GM19455 (cell line): ENCODE results near the gene AGAP1.

Experiments
- ATAC-seq: cut with Tn5 transposase; IDR thresholded peaks from one replicate; pipeline ENCODE4 v1.9.1; 2021; ENCODE audit not compliant: unreplicated experiment

AGAP1 gene

DNA sequence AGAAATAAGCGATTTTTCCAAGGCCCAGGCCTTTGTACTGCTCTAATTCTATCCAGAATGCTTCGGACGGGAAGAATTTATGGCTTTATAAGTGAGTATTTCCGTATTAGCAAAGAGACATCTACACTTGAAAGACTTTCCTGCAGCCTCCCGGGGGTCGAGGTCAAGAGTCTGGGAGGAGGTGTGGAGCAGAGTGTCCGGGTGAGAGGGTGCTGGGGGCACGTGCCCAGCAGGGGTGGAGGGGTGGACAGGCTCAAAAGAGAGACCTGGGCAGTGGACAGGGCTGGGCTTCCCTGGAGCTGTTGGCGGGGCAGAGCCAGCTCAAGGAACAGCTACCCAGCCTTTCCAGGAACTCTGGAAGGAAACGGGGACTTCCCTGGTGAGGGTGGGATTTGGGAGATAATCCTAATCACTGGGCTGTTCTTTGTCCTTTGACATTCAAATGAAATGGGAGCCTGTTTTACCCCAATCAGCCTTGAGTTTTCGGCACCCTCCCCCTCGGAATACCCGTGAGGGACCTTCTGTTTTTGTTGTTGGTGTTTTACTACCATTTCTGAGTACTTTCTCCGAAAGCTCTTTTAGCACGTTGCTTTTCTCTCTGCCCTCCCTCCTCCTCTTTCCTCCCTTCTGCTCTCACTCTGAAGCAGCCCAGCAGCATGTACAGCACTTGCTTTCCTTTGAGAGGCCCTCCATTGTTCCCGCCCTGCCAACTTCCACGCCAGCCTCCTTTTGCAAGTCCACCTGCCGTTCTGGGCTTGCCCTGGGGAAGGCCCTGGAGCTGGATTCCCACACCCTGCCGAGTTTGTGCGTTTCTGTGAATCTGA is 164.7 kb downstream of the AGAP1 start:
- ATAC-seq: no peak

DNA sequence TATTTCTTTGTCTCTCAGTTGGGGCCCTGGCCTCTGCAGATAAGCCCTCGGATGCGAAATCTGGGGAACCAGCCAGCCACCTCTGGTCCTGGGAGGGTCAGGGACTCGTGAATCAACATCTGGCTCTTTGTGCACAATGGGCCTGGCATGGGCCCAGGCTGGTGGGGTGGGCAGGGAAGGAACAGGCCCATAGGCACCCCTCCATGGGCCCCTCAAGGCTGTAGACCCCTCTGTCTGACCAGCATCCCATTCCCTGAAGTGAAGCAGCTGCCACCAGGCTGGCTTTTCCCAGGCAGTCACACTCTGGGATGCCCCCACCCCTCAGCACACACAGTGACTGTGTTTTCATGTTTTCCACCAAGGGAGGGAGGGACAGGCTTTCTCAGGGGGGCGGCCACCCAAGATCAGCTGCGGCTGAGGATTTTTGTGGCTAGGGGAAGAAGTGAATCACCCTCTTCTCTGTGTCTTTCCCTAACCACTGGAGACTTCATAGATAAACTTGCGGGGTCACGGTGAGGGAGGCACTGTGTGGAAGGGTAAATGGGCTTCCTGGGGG is 166.0 kb downstream of the AGAP1 start:
- ATAC-seq: no peak

DNA sequence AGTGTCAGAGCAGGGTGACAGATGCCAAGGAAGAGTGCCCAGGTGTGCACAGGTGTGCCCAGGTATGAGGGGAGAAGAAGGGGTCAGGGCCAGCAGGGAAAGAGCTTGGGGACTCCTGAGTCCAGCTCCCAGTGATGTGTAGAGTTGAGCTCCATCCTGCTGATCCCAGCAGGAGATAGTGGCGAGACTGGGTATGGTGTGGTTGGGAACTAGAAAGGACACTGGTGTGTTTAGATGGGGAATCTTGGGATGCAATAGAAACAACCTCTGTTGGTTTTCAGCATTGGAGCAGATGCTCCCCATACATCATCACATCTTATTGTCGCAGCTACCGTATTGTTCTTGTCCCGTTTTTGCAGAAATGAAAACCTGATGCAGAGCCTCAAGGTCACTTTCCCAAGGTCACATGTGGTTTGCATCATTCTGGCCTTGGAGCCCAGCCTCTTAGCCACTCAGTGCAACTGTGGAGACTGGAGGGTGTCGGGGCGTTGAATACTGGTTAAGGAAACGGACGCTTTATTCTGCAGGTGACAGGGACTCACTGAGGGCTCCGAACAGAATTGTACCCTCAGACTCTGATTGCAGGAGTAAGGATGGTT is 166.7 kb downstream of the AGAP1 start:
- ATAC-seq: no peak

DNA sequence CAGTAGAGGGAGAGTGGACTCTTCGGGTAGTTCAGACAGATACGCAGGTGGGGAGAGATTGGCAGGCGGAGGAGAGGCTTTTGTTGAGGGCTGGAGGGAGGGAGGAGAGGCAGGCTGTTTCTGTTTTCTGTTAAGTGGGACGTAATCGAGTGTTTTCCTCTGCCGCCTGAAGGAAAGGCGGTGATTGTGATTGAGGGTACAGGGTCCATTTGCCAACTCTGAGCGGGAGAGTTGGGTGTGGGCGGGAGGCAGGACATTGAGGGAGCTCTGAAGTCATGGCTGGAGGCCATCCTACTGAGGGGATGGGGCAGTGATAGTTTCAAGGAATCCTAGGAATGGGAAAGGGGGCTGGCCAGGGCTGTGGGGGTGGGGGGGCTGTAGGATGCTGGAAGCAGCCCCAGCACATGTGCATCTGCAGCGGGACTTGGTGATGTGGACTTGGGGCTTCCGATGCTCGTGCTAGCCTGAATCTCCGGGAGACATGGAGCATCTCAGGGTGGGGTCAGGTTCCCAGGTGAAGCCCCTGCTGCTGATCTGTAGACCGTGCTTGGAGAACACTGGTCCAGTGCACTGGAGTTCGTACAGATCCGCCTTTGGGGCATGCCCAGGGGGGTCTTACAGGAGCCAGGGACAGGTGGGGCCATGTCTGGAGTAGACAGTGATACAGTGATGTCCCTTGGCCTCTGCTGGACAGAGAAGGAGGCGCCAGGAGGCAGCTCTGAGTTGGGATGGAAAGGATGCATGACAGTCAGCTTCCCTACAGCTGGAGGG is 167.5 kb downstream of the AGAP1 start:
- ATAC-seq: no peak

DNA sequence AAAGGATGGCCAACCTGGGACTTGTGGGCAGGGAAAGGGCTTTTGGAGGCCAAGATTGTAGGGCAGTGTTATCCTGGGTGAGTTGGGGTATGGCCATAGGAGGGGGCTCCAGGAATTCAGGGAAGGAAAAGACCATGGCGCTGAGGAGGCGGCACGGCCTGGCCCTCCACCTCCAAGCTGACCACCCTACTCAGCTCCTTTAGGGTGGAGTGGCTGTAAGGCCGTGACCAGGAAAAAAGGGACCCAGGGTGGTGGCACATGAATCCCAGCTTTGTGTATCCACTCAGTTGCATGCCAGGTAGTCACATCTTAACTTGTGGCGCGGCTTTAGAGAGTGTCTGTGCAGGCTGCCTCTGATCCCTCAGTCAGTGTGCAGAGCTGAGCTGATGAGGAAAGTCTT is 168.1 kb downstream of the AGAP1 start:
- ATAC-seq: no peak

DNA sequence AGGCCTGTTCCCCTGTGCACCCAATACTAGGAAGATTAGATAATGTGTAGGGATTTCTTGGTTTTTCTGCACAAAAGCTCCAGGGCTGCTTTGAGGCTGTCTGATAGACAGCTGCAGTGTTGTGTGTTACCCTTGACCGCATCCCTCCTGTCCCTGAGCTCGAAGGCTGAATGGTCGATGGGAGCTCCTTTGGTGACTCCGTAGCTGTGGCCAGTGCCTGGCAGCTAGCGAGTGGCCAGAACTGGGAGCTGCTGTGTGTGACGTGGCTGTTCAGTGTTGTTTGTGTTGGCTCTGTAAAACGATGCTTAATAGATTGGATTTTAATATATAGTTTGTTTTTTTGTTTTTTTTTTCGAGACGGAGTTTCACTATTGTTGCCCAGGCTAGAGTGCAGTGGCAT is 170.0 kb downstream of the AGAP1 start:
- no peak for ATAC-seq

DNA sequence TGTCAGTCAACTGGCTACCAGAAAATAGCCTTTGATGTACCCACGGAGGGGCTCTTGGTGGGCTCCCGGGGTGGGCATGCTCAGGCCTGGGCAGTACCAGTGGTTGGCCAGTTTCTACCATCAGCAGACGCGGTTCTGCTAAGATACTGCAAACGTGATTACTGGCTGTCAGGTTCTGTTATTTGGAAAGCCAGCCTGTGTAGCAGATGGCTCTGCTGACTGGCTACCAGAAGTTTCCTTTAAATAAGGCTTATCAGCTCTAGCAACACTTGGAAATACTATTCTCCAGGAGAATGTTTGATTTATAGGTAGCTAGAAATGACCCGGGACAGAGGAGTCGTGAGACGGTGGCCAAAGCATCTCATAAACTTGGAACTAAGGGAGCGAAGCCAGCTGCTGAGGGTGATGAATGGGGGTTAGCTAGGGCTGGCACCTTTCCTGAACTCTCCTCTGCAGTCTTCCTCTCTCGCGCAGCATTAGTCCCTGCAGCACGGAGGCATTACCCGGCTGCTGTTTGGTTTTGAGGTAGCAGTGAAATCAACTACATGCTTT is 171.9 kb downstream of the AGAP1 start:
- no peak for ATAC-seq

DNA sequence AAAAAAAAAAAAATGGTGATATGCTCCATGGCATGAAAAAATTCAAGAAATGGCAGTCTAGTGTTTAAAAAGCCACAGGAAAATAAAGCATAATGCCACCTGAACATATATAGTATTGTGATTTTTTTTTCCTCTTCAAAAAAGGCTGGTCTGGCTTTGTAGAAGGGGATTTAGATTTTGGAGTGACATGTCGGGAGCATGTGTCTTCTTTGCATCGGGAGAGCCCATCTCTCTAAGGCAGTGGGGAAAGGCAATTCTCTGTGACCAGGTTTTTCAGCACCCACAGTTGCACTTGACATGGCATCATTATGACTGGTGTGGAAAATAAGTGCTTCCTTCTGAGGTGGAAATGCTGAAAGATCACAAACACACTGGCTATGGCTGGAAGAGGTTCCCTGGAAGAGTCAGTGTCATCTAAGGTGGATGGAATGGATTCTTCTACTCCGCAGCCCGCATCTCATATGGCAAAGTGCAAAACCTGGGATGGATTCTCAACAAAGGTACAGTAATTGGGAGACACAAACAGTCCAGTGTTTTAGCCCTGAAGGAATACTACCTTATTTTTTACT is 172.5 kb downstream of the AGAP1 start:
- no peak for ATAC-seq

GRCh38 chr2:235668782-235669181 is 174.9 kb downstream of the AGAP1 start:
- no peak for ATAC-seq

DNA sequence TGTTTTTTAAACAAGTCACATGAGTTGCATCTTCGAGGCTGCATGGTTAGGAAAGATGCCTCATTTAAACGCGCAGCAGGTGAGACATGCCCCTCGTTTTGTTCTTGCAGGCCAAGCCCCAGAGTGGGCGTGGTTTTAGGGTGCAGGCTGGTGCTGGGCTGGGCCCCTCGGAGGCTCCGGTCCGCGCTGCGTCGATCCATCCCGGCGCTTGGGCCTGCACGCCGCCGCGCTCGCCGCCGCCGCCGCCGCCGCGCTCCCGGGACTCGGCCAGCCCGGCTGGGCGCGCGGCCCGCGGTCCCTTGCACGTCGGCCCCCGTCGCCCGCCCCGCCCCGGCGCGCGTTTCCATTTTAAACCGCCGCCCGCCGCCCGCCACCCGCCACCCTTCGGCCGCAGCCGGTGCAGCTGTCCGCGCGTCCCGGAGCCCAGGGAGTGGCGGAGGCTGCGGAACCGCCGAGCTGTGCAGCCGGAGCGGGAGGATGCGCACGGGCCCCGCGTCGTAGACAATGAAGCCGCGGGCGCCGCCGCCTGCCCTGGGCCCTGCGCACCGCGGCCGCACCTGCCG is 175.5 kb downstream of the AGAP1 start:
- ATAC-seq: no peak

DNA sequence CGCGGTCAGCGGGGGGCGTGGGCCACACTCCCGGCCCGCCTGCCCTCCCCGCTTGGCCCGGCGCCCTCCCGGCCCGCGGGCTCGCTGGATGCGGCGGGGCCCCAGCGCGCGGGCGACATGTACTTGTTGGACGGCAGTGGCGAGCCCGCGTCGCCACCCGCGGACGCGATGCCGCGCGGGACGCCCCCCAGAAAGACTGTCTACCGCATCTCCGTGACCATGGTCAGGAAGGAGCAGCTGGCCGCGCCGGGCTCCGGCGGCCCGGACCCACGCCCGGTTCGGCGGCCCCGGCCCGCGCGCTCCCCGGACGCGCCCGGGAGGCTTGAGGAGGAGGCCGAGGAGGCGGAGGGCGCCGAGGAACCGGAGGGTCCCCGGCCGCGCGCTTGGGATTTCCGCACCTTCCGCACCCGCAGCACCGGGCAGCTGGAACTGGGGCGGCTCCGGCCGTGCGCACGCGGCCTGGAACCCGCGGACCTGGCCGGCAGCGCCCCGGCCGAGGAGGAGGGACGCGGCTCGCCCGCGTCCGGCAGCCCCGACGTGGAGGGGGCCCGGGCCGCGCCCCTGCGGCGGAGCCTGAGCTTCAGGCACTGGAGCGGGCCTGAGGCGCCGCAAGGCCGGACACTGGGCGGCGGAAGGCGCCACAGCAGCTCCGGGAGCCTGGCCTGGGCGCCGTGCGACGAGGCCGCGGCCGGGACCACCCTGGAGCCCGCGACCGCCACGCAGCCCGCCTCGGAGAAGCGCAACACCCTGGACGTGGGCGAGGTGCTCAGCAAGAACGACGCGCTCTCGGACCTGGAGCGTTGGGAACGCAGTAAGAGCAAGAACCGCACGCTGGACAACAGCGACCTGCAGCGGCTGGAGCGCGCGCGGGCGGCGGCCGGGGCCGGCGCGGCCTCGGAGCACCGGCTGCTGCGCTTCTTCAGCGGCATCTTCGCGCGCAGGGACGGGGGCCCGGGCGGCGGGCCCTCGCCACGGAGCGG is 176.4 kb downstream of the AGAP1 start:
- no peak for ATAC-seq

GRCh38 chr2:235670974-235671787 is 177.3 kb downstream of the AGAP1 start:
- no peak for ATAC-seq

- no peak for ATAC-seq
Observed at GRCh38 chr2:235672720-235673119, 178.9 kb downstream of the AGAP1 start.

GRCh38 chr2:235674146-235674545 is 180.3 kb downstream of the AGAP1 start:
- ATAC-seq: no peak

DNA sequence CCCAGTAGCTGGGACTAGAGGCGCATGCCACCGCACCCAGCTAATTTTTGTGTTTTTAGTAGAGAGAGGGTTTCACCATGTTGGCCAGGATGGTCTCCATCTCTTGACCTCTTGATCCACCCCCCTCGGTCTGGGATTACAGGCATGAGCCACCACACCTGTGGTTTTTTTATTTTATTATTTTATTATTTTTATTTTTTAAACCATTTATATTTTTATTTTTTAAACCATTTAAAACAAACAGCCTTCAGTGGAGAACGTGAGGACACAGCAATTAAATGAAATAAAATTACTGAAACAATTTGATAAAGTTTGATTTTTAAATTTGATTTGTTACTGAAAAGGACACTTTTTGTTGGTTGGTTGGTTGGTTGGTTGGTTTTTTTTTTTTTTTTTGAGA is 181.0 kb downstream of the AGAP1 start:
- no peak for ATAC-seq

- ATAC-seq: no peak
Observed at GRCh38 chr2:235675678-235676535, 182.1 kb downstream of the AGAP1 start.

DNA sequence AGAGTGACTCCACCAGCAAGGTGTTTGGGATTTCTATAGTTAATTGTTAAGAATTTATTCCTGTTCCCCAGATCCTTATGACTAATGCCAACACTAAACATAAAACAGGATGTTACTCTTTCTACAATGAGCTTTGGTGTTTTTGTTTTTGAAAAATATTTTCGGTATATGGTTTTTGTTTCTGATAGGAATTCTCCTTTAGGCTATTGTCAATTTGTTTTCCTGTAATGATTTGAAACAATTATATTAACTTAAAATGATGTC is 182.6 kb downstream of the AGAP1 start:
- ATAC-seq: no peak

- ATAC-seq: no peak
Observed at GRCh38 chr2:235677276-235677788, 183.5 kb downstream of the AGAP1 start.
